ENCODE measurements around the gene GSTO2.

The GSTO2 gene

GRCh38 chr10:104309980-104310978 lies 41.3 kb downstream of the GSTO2 start:
- DNase-seq, result no peak

GRCh38 chr10:104311184-104311720 lies 42.3 kb downstream of the GSTO2 start:
- no peak for DNase-seq

GRCh38 chr10:104314591-104315485 lies 45.9 kb downstream of the GSTO2 start:
- DNase-seq, result no peak

- no peak for DNase-seq
Observed at GRCh38 chr10:104315486-104315921, 46.5 kb downstream of the GSTO2 start.

GRCh38 chr10:104316321-104317099 lies 47.5 kb downstream of the GSTO2 start:
- DNase-seq, result no peak

GRCh38 chr10:104317269-104317710 lies 48.3 kb downstream of the GSTO2 start:
- DNase-seq, result no peak

GRCh38 chr10:104317726-104318299 lies 48.8 kb downstream of the GSTO2 start:
- no peak for DNase-seq

- DNase-seq, result no peak
Observed at GRCh38 chr10:104318326-104318725, 49.3 kb downstream of the GSTO2 start.

GRCh38 chr10:104318810-104319741 lies 50.1 kb downstream of the GSTO2 start:
- DNase-seq, result no peak

GRCh38 chr10:104321226-104321625 lies 52.2 kb downstream of the GSTO2 start:
- no peak for DNase-seq

GRCh38 chr10:104321725-104322415 lies 52.9 kb downstream of the GSTO2 start:
- DNase-seq, result no peak

GRCh38 chr10:104322416-104322782 lies 53.4 kb downstream of the GSTO2 start:
- DNase-seq, result no peak

- no peak for DNase-seq
Observed at GRCh38 chr10:104323085-104323484, 54.1 kb downstream of the GSTO2 start.

GRCh38 chr10:104323760-104324201 lies 54.8 kb downstream of the GSTO2 start:
- DNase-seq, result no peak

GRCh38 chr10:104324221-104324686 lies 55.3 kb downstream of the GSTO2 start:
- no peak for DNase-seq

GRCh38 chr10:104324931-104325330 lies 55.9 kb downstream of the GSTO2 start:
- no peak for DNase-seq

- no peak for DNase-seq
Observed at GRCh38 chr10:104325436-104326435, 56.8 kb downstream of the GSTO2 start.

GRCh38 chr10:104326991-104327610 lies 58.1 kb downstream of the GSTO2 start:
- DNase-seq, result no peak
